Cardiac muscle cell (in vitro differentiated cells and primary cell): ENCODE data around the gene ZNF628. TPM values are rescaled to one million over a fixed set of nuclear protein-coding genes. Genes with fewer than 3 reads are reported as not detected.

Experiments used
- DNase-seq, 2 donors: peaks; one replicate each; pipeline versions ENCODE4 v3.0.0 to v3.0.0-alpha.2; 2010 to 2017; ENCODE audit warnings: low read depth in 1 of 2, low spot score in 1 of 2
- H3K27ac ChIP-seq: fragments of 200-600 bp; sonication (generic); 2 replicates; pipeline ENCODE4 v1.5.1; 2016
- H3K27me3 ChIP-seq: fragments of 200-600 bp; sonication (generic); 2 replicates; pipeline ENCODE4 v1.6.0; 2016; ENCODE audit warnings: control low read depth
- H3K36me3 ChIP-seq: fragments of 200-600 bp; sonication (generic); 2 replicates; pipeline ENCODE4 v1.5.1; 2016; ENCODE audit warnings: control low read depth
- H3K4me1 ChIP-seq: fragments of 200-600 bp; sonication (generic); 2 replicates; pipeline ENCODE4 v1.8.1; 2017; ENCODE audit warnings: low read depth, mild to moderate bottlenecking, mixed run types
- H3K4me3 ChIP-seq: fragments of 200-600 bp; sonication (generic); 2 replicates; pipeline ENCODE4 v1.5.1; 2016; ENCODE audit warnings: mild to moderate bottlenecking
- H3K9me3 ChIP-seq: fragments of 200-600 bp; sonication (generic); 2 replicates; pipeline ENCODE4 v1.5.1; 2017; ENCODE audit warnings: low read depth, mild to moderate bottlenecking, control low read depth
- CTCF ChIP-seq: IDR thresholded peaks from 2 replicates; pipeline ENCODE4 v1.5.1; 2012; ENCODE audit warnings: low read depth, mild to moderate bottlenecking, low read length
- polyA plus RNA-seq: library from polyadenylated mRNA; unstranded; fragments of >200 nt; fragmentation: Nextera tagmentation; extraction: Ambion mirVana; gene quantifications from 2 replicates; pipeline ENCODE4 v1.2.1, GENCODE V29; 2016
- total RNA-seq: library from RNA; depleted of rRNA; stranded (reverse); fragments of >200 nt; gene quantifications from 2 replicates; pipeline ENCODE4 v1.2.3, GENCODE V29; 2016

ZNF628 gene
- total and polyA plus RNA-seq, 2 experiments from 2014 or later, result 0.95 to 15.7 TPM

- Histone ChIP-seq H3K9me3 (no peaks in the 10 kb centered on the region), H3K27me3 (no peaks in the 10 kb centered on the region), H3K4me3 (no peak overlapping the region), H3K4me1 (peaks cover 3% of the 10 kb centered on the region), H3K36me3 (peaks cover 2% of the 10 kb centered on the region), H3K27ac (peak overlapping the region; percentile 60)
- no peak for TF ChIP-seq CTCF
- no peak for DNase-seq
These were observed 1.9 kb downstream of the ZNF628 start for GRCh38 chr19:55478364-55478763.

- Histone ChIP-seq H3K27me3 (no peaks in the 10 kb centered on the region), H3K4me1 (peaks cover 3% of the 10 kb centered on the region), H3K36me3 (peaks cover 2% of the 10 kb centered on the region), H3K4me3 (no peak overlapping the region), H3K9me3 (no peaks in the 10 kb centered on the region), H3K27ac (peak overlapping the region; percentile 60)
- DNase-seq, result no peak
- TF ChIP-seq CTCF, result no peak
These were observed 2.6 kb downstream of the ZNF628 start for GRCh38 chr19:55479045-55479444.

GRCh38 chr19:55479451-55480230, 3.2 kb downstream of the ZNF628 start:
- no peak for TF ChIP-seq CTCF
- no peak for DNase-seq
- Histone ChIP-seq H3K27me3 (no peaks in the 10 kb centered on the region), H3K4me1 (peaks cover 3% of the 10 kb centered on the region), H3K4me3 (no peak overlapping the region), H3K27ac (peak overlapping the region; percentile 60), H3K36me3 (peaks cover 2% of the 10 kb centered on the region), H3K9me3 (no peaks in the 10 kb centered on the region)

GRCh38 chr19:55481148-55481793, 4.9 kb downstream of the ZNF628 start:
- Histone ChIP-seq H3K4me3 (no peak overlapping the region), H3K4me1 (peaks cover 3% of the 10 kb centered on the region), H3K27me3 (no peaks in the 10 kb centered on the region), H3K9me3 (no peaks in the 10 kb centered on the region), H3K36me3 (peaks cover 2% of the 10 kb centered on the region), H3K27ac (no peak overlapping the region)
- no peak for DNase-seq
- TF ChIP-seq CTCF, result no peak

GRCh38 chr19:55481794-55482155, 5.4 kb downstream of the ZNF628 start:
- no peak for TF ChIP-seq CTCF

More at GRCh38 chr19:55481794-55482155, 5.4 kb downstream of the ZNF628 start:
- no peak overlapping the region for H3K27ac ChIP-seq
- H3K27me3 ChIP-seq, result no peaks in the 10 kb centered on the region
- H3K36me3 ChIP-seq, result peaks cover 2% of the 10 kb centered on the region
- H3K4me1 ChIP-seq, result peaks cover 8% of the 10 kb centered on the region
- H3K9me3 ChIP-seq, result no peaks in the 10 kb centered on the region
- H3K4me3 ChIP-seq, result no peak overlapping the region
- no peak for DNase-seq
